GM21717 (cell line): ENCODE measurements around the gene KRT33B.
"Not testable (repeated sequence)": the region's sequence is repeated elsewhere in the genome, so short reads cannot be mapped to it uniquely, and the experiment has no call there.

Experiments used
- ATAC-seq: cut with Tn5 transposase; IDR thresholded peaks from one replicate; pipeline ENCODE4 v1.9.1; 2021; ENCODE audit warnings: mild to moderate bottlenecking, moderate library complexity; ENCODE audit not compliant: unreplicated experiment

Gene KRT33B

DNA sequence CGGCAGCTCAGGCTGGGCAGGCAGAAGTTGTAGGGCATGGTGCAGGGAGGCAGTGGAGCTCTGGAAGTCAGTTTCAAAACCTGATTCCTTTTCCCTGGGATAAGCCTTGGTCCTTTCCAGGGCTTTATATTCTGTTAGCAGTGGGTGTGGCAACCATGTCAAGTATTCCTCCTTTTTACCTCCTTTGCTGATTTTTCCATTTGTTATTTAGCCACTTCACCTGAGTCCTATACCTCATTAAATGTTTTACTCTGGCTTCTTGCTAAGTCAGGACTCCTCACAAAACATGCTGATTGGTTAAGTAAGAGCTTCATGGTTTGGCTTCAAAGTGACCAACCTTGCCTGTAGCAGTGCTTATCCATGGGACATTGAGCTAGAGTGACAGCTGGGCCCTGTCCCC lies at the start of gene KRT33B:
Gene KRT33B (minus strand): TSS at position 101 of the 400 bp plus-strand sequence. CDS start 63 bp downstream, at position 38.
- ATAC-seq: no peak

DNA sequence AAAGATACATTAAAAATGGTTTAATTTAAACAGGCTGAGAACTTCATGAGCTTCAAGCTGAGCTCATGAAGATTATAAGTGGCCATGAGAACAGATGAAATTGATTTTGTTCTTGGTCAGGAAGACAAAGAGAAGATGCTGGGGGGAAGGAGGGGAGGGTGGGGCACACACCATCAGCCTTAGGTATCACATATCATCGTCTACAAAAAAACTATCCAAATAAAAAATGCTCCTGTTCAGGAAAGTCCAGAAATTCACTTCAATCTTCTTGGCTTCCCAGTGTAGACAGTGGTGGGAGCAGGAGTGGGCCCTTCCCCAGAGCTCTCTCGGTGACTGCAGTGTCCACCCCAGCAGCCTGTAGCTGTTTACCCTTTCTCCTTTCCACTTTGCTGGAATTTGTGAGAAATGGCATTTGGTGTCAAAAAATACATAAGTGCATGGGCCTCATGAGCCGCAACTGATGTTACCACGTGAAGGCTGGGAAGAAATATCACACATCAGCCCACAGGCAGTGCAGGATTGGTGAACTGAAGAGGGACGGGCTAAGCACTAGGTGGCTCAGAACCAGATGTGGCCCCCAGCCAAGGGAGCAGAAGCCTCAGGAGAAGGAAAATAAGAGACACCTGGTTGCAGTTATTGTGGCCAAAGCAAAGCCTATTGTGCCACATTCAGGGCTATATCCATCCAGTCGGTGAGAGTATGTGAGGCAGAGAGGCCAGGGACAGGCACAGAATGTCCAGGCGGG lies 48.7 kb upstream of the KRT33B start:
- no peak for ATAC-seq

DNA sequence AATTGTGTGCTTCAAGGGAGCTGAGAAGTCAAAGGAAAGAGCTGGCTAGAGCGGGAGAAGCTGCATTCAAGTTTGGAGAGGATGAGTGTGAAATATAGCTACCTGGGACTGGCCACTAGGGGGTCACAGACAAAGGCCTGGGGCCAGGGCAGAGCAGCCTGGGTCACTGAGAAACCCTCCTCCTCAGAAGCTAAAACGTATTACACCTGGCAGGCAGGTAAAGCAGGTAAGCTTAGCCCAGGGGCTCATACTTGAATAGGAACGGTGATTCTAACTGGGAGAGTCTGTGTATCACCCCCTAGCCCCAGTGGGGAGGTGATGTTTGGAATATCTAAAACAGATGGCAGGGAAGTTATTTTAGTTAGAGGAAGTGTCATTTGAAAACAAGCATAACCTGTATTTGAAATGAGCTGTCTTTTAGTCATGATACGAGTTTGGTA lies 48.0 kb upstream of the KRT33B start:
- ATAC-seq: no peak

DNA sequence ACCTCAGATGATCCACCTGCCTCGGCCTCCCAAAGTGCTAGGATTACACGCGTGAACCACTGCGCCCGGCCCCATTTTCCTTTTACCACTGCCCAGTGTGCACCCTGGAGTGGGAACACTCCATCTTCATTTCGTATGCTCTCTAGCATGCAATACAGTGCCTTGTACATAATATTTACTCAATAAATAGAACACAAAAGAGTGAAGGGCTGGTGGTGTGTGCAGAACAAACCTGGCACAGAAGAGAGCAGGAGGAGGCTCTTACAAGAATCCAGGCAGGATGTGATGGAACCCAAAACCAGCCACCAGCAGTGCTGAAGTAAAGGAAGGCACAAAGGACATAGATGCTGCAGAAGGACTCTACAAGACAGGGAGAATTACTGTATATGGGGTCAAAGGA lies 47.5 kb upstream of the KRT33B start:
- no peak for ATAC-seq

DNA sequence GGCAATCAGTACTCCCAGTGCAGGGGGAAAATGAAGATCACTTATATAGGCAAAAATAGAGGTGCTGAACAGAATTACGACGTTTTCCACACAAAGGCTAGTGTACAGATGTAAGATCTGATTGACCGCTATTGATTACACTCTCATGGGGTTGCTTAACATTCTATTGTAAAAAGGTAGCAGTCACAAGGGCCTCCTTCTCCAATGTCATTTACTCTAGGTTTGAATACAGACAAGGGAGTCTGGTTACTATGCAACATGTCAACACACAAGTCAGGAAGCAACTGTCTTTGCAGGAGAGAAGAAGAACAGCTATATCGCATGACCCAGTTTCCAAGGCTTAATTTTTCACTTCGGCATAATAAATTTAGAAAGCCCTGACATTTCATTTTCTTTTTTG lies 46.9 kb upstream of the KRT33B start:
- no peak for ATAC-seq

DNA sequence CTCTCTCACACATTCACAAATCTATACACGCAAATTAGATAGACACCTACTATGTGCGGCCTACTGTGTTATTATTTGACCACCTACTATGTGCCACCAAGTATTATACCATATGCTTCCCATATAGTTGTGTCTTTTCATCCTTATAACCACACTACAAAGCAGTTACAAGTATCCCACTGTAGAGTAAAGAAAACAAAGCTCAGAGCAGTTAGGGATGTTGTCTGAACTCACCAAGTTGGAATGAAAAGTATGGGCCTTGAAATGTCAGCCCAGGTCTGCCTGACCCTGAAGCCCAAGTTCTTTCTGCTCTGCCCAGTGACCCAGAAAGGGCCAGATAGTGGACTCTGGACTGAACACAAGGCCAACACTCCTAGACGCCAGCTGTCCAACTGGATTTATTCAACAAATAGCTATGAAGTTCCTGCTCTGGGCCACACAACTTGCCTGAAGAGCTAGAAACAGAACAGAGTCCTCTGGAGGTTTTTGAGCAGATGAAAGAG lies 46.3 kb upstream of the KRT33B start:
- ATAC-seq: no peak

DNA sequence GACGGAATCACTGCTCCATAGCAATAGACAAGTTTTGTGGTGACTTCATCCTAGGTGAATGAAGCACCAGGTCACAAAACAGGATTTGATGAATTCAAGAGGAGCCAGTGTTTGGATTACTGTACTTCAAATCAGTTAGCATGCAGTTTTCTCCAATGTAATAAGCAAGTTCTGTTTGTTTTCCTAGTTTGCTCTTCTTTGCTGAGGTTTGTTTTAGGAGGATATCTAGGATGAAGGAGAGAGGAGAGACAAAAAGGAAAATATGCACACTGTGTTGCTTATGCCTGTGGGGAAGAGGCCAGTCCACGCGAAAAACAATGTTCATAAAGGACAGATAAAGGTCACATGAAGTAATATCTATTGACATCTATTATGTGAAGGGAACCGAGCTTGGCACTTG lies 45.8 kb upstream of the KRT33B start:
- no peak for ATAC-seq

DNA sequence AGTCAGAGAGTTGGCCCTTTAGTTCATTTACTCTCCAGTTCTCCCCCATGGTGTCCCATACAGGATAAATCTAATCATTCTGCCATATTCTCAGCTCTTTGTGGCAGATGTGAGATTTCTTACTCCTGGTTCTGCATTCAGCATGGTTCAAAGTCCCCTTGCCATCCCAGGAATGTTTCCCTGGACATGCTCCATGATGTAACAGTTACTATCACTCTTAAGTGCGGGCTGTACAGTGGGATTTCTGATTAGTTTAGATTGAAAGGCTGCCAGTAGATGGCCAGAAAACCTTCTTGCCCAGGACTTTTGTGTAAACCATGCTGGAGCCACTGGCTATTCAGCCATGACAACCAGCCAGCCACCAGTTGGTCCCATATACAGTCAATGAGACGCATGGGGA lies 44.4 kb upstream of the KRT33B start:
- ATAC-seq: no peak

DNA sequence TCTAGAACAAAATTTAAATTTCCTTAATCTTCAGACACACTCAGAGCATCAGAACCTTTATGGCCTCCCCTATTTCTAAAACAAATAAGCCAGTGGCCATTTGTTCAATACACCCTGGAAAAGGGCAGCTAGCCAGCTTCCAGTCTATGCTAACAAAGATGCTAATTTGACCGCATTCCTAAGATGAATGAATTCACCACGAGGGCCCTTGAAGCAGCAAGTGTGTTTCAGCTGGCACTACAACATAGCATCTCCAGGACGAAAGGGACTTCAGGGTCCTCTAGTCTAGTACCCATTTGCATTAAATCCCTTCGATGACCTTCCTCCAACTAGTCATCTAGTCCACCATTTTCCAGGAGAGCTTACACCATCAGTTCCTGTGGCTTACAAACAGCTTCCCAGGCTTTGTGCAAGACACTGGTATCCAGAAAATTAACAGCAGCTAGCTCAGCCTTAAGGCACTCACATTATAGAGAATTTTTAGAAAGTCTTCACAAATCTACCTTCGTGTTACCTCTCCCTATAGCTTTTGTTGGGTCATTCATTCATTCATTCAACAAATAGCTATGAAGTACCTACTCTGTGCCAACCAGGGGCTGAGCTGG lies 43.8 kb upstream of the KRT33B start:
- ATAC-seq: no peak

DNA sequence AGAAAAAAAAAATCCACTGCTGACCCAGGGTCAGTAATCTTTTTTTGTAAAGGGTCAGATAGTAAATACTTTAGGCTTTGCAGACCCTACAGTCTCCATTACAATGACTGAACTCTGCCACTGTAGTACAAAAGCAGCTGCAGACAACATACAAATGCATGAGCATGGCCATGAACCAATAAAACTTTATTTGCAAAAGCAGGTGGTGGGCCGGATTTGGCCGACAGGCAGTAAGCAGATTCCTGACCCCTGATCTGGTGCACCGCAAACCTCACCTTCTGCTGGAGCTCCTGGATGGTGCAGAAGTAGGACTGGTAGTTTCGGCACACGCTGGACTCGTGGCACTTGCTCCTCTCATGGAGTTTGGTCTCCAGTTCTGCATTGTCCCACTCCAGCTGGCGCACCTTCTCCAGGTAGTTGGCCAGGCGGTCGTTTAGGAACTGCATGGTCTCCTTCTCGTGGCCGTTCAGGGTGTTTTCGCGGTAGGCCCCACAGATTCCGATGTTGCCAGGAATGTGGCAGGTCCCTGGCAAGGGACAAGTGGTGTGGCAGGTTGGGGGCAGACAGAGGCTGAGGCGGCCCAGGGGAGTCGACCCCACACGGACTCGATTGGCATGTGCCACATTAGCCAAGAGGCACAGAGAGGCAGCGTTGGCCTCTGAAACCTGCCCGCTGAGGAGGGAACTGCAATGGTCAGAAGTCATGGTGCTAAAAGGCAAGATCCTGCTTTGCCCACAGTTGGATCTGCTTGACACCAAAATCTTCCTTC lies 41.6 kb upstream of the KRT33B start:
- ATAC-seq: no peak

DNA sequence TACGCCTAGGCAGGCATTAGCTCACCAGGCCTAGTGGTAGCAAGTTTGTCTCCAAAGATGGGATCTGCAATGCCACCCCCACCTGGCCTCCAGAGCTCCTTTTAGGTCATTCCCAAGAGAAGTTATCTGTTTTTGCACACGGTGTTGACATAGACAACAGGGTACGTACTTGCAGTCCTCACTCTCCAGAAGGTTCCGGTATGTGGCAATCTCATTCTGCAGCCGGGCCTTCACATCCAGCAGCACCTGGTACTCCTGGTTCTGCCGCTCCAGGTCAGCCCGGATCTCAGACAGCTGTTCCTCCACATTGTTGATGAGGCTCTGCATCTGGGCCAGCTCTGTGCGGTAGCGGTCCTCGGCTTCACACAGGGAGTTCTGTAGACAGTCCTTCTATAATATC lies 37.6 kb upstream of the KRT33B start:
- no peak for ATAC-seq

DNA sequence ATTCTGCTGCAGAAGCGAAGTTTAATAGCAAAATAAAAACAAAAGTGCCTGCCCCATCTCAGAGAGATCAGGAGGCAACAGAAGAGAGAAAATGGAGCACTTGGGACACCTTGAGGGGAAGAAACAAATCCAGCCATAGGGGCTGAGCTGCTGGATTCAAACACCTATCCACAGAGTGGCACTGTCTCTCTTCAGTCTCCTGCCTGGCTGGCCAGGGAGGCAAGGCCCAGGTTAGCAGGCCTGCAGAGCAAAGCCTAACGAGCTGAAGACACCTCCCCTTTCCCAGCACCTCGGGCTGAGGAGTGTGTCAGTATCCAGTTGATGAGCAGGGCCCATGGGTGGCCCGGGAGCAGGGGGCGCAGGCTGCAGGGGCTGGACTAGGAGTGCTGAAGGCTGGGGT lies 36.6 kb upstream of the KRT33B start:
- ATAC-seq: no peak

DNA sequence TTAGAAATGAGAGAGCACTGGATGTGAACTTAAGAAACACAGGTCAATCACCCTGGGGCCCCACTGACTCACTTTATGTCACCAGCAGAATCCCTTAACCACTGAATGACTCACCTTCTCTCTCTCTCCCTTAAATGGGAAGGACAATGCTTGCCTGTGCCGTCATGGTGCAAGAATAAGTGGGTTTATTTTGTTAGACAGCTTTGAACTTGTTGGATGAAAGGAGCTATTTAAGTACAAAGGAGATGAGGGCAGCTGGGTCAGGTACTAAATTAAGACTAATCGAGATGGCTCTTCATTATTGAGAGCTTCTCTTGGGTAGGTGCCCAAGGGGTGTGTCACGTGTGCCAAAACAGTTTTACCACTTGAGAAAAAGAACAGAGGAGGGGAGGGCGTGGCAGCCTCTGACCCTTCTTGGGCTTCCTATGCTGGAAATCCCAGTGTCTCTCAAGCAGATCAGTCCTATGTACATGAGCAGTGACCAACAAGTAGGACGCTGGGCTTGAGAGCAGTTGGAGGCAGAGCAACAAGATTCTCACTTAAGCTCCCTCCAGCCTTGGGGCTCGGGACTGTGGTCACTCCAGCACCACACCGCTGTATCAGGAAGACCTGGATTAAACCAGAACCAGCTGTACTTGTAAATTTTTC lies 34.5 kb upstream of the KRT33B start:
- no peak for ATAC-seq

DNA sequence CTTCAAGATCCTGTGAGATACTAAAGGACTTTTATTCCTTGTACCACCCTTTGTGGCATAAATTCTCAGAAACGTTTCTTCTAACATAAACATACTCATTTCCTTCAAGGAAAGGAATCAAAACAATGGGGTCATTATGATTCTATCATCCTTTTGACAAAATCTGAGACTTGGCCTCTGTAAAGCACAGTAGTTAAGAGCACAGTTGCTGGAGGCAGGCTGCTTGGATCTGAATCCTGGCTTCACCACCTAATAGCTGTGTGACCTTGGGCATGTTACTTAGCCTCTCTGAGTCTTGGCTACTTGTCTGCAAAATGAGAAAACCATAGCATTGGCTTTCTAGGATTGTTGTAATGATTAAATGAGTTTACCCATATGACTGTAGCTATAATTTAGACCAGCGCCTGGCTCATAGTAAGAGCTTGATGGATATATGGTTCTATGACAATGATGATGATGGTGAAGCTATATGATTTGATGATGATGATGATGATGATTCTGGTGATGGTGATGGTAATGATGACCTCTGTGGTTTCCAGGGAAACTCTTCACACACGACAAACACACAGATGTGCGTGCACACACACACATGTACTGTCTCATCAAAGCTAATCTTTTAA lies 33.9 kb upstream of the KRT33B start:
- no peak for ATAC-seq

DNA sequence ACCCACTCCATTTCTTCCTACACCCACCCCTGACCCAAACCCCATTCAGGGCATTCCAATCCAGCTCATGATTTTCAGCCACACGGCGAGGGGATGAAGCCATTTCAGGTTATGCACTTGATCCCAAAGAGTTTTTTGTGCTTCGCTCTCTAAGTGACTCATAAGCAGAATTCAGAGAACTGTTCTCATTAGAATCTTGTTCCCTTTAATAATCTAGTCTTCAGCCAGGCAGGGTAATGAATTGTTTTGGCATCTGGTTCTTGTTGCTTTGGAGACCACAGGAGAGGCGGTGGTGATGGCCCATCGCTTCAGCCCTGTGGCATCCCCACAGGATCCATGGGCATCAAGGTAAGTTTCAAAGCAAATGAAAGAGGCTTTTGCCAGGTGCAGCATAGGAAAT lies 32.5 kb upstream of the KRT33B start:
- no peak for ATAC-seq

DNA sequence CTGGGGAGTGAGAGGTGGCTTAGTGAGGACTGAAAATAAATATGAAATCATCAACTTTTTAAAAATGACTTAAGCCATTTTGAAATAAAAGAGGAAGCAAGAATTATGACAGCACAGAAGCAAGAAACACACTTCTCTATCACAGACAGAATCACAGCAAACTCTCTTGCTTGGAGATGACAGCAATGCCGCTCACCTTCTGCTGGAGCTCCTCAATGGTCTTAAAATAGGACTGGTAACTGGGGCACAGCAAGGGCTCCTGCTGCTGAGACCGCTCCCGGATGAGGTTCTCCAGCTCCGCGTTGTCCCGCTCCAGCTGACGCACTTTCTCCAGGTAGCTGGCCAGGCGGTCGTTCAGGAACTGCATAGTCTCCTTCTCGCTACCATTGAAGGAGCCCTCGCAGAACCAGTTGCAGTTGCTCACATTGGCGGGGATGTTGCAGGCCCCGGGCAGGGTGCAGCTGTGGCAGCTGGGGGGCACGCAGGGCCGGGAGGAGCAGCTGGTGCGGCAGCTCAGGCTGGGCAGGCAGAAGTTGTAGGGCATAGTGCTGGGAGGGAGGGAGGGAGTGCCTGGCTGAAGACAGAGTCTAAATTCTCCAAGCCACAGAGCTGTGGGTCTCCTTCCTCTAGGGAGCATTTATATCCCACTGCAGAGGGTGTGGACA lies 27.5 kb upstream of the KRT33B start, which contains the start of gene KRT31:
Gene KRT31 (minus strand): TSS at position 613 of the 665 bp plus-strand sequence. CDS start 69 bp downstream, at position 544.
- no peak for ATAC-seq

DNA sequence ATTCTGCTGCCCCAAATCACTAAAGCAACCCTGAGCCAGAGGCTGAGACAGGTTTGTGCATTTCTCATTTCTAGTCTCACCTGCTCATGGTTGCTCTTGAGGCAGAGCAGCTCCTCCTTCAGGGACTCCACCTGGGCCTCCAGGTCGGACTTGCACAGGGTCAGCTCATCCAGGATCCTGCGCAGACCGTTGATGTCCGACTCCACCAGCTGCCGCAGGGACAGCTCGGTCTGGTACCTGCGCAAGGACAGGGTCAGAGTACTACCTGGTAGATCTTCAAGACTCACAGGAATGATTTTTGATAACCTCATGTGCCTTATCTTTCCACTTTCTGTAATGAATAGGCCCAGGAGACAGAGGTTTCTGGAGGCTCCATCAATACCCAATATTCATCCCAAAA lies 26.7 kb upstream of the KRT33B start:
- no peak for ATAC-seq

DNA sequence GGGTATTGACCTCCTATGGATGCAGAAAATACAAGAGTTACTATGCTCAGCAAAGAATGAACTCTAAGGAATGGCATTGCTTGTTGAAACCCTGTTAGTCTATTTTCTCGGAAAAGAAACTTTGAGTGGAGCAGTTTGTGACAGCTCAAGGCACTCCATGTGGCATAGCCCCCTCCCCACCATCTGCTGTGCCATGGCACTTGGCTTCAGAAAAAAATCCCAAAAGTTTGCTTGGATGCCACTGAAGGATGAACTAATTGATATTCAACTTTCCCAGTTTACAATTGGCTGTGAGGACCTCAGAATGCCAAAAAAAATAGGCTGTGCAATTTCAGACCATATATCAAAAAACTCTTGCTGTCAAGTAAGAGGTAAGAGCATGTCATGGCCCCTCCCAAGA lies 26.0 kb upstream of the KRT33B start:
- ATAC-seq: no peak

DNA sequence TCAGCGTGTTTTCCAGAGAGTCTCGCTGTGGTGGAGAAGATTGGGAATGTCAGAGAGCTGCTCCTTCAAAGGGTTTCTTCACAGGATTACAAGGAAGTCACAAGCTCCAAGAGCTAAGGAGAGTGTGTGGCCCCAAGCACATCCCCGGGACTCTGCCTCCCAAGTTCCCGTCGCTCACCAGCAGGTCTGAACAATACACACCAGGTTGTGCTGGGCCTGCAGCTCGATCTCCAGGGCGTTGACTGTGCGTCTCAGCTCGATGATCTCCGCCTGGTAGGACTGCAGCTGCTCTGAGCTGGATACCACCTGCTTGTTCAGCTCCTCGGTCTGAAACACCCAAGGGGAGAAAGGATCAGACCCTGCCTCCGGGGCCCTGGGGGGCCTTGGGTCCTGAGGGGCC lies 25.4 kb upstream of the KRT33B start:
- not testable (repeated sequence) for ATAC-seq
